SK-N-SH (cell line): ENCODE measurements around the gene FCHSD2.

Experiments used
- POLR2AphosphoS5 ChIP-seq: IDR thresholded peaks from 2 replicates; pipeline ENCODE4 v1.6.1; 2012; ENCODE audit warnings: low read depth, low read length
- SIN3A ChIP-seq: IDR thresholded peaks from 2 replicates; pipeline ENCODE4 v1.6.1; 2012; ENCODE audit warnings: low read depth, mild to moderate bottlenecking, low read length, moderate library complexity, borderline replicate concordance
- TF ChIP-seq, protein P1 (sequence below): fragments of 200-600 bp; sonication (generic); IDR thresholded peaks from 2 replicates; pipeline ENCODE4 v1.6.1; 2017; ENCODE audit warnings: antibody characterized with exemption, mild to moderate bottlenecking, moderate library complexity
- TF ChIP-seq, protein P2 (sequence below): IDR thresholded peaks from 2 replicates; pipeline ENCODE4; 2012
- TF ChIP-seq, protein P3 (sequence below): IDR thresholded peaks from 2 replicates; pipeline ENCODE4 v1.6.1; 2012; ENCODE audit warnings: mild to moderate bottlenecking, low read depth, low read length, moderate library complexity

DNA sequence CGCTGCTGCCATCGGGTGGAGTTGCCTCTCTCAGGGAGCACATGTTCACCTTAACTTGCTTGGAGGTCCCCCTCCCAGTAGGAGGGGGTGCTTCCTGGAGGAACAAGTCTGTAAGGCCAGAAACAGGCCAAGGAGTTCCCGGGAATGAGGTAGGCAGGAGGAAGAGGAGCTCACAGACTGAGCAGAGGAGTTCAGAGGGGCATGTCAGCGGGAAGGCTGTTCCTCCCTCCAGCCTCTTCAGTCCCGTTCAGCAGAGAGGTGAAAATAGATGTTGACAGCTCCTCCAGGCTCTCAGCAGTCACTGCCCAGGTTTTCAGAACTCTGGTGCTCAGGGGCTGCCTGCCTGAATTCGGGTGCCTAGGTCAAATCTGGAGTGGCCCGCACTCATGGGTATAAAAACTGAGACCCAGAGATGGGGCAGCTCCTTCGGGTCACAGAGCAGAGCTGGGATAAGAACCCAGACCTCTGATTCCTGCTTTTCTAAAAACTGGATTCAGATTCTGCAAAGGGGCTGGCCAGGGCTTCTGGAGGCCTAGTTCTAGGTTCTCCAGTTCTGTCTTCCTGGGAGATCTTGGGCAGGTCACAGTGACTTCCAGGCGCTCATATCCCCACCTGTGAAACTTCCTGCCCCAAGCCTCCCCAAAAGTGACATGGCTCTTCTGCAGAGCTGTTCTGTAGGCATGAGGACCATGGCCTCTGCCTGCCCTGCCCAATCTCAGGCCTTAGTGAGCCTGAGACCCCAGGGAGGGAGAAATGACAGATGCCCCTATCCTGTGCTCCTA is 309.6 kb downstream of the FCHSD2 start:
- TF ChIP-seq, protein P1, sequence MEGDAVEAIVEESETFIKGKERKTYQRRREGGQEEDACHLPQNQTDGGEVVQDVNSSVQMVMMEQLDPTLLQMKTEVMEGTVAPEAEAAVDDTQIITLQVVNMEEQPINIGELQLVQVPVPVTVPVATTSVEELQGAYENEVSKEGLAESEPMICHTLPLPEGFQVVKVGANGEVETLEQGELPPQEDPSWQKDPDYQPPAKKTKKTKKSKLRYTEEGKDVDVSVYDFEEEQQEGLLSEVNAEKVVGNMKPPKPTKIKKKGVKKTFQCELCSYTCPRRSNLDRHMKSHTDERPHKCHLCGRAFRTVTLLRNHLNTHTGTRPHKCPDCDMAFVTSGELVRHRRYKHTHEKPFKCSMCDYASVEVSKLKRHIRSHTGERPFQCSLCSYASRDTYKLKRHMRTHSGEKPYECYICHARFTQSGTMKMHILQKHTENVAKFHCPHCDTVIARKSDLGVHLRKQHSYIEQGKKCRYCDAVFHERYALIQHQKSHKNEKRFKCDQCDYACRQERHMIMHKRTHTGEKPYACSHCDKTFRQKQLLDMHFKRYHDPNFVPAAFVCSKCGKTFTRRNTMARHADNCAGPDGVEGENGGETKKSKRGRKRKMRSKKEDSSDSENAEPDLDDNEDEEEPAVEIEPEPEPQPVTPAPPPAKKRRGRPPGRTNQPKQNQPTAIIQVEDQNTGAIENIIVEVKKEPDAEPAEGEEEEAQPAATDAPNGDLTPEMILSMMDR: no peak
- TF ChIP-seq, protein P2, sequence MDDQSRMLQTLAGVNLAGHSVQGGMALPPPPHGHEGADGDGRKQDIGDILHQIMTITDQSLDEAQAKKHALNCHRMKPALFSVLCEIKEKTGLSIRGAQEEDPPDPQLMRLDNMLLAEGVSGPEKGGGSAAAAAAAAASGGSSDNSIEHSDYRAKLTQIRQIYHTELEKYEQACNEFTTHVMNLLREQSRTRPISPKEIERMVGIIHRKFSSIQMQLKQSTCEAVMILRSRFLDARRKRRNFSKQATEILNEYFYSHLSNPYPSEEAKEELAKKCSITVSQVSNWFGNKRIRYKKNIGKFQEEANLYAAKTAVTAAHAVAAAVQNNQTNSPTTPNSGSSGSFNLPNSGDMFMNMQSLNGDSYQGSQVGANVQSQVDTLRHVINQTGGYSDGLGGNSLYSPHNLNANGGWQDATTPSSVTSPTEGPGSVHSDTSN: no peak
- TF ChIP-seq, protein P3, sequence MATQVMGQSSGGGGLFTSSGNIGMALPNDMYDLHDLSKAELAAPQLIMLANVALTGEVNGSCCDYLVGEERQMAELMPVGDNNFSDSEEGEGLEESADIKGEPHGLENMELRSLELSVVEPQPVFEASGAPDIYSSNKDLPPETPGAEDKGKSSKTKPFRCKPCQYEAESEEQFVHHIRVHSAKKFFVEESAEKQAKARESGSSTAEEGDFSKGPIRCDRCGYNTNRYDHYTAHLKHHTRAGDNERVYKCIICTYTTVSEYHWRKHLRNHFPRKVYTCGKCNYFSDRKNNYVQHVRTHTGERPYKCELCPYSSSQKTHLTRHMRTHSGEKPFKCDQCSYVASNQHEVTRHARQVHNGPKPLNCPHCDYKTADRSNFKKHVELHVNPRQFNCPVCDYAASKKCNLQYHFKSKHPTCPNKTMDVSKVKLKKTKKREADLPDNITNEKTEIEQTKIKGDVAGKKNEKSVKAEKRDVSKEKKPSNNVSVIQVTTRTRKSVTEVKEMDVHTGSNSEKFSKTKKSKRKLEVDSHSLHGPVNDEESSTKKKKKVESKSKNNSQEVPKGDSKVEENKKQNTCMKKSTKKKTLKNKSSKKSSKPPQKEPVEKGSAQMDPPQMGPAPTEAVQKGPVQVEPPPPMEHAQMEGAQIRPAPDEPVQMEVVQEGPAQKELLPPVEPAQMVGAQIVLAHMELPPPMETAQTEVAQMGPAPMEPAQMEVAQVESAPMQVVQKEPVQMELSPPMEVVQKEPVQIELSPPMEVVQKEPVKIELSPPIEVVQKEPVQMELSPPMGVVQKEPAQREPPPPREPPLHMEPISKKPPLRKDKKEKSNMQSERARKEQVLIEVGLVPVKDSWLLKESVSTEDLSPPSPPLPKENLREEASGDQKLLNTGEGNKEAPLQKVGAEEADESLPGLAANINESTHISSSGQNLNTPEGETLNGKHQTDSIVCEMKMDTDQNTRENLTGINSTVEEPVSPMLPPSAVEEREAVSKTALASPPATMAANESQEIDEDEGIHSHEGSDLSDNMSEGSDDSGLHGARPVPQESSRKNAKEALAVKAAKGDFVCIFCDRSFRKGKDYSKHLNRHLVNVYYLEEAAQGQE: no peak
- TF ChIP-seq POLR2AphosphoS5: no peak
- no peak for TF ChIP-seq SIN3A
